ENCODE data around the gene FA2H. TPM values are rescaled to one million over a fixed set of nuclear protein-coding genes. Genes with fewer than 3 reads are reported as not detected.
A peak's percentile ranks its signal among the peaks of the same experiment; 100 is the strongest.

Gene FA2H
- total RNA-seq, 2 donors from 2014 or later: 2.1 to 2.4 TPM

GRCh38 chr16:74666425-74667254, 108.0 kb downstream of the FA2H start, which contains the start of gene RFWD3:
Gene RFWD3, minus strand, starts transcription at chr16:74666877. Its CDS starts 5,428 bp downstream, at chr16:74661449.
- no peaks in the 10 kb centered on the region for H3K4me1 ChIP-seq (ENCODE audit: control insufficient read depth, insufficient read depth, low read length)
- H3K4me3 ChIP-seq (ENCODE audit: low read length): peak within 1 kb of the TSS; percentile 95
- Mint-ChIP-seq H3K4me3 (peak within 1 kb of the TSS; percentile 82), H3K9me3 (no peaks in the 10 kb centered on the region), H3K4me1 (peaks cover 9% of the 10 kb centered on the region), H3K27me3 (ENCODE audit: insufficient read depth) (no peaks in the 10 kb centered on the region), H3K27ac (peak within 1 kb of the TSS; percentile 96), H3K36me3 (ENCODE audit: low read depth) (peaks cover 36% of the 10 kb centered on the region)
- TF ChIP-seq CTCF (conservative IDR thresholded peaks at IDR 0.05): no peak
- peaks cover 40% of the 10 kb centered on the region for H3K36me3 ChIP-seq (ENCODE audit: control insufficient read depth, insufficient read depth, low read length)
- H3K9ac ChIP-seq (ENCODE audit: extremely low read depth, low read length, poor library complexity, severe bottlenecking): peak within 1 kb of the TSS; percentile 92
- H3K27ac ChIP-seq (ENCODE audit: low read depth, low read length): peak within 1 kb of the TSS; percentile 74
- 0% methylated on average over 3 to 62 of the region's 63 CpGs for WGBS, 2 experiments (ENCODE audit: insufficient coverage in 1 of 2, insufficient read length in 1 of 2)
- peak; percentile 98 for DNase-seq
- no peaks in the 10 kb centered on the region for H3K9me3 ChIP-seq (ENCODE audit: control insufficient read depth, low read length)
- no peaks in the 10 kb centered on the region for H3K27me3 ChIP-seq (ENCODE audit: control insufficient read depth, insufficient read depth, low read length, poor library complexity, severe bottlenecking)

GRCh38 chr16:74666010-74666421, 108.6 kb downstream of the FA2H start:
- Histone ChIP-seq H3K9ac (ENCODE audit: extremely low read depth, low read length, poor library complexity, severe bottlenecking) (peak overlapping the region; percentile 92), H3K27me3 (ENCODE audit: control insufficient read depth, insufficient read depth, low read length, poor library complexity, severe bottlenecking) (no peaks in the 10 kb centered on the region), H3K4me1 (ENCODE audit: control insufficient read depth, insufficient read depth, low read length) (no peaks in the 10 kb centered on the region), H3K9me3 (ENCODE audit: control insufficient read depth, low read length) (no peaks in the 10 kb centered on the region), H3K36me3 (ENCODE audit: control insufficient read depth, insufficient read depth, low read length) (peaks cover 46% of the 10 kb centered on the region), H3K4me3 (ENCODE audit: low read length) (peak overlapping the region; percentile 95), H3K27ac (ENCODE audit: low read depth, low read length) (no peak overlapping the region)
- no peak for DNase-seq
- WGBS, 2 experiments (ENCODE audit: insufficient coverage in 1 of 2, insufficient read length in 1 of 2): 13 to 40% methylated on average over 2 to 8 of the region's 8 CpGs
- TF ChIP-seq CTCF (conservative IDR thresholded peaks at IDR 0.05): no peak
- Mint-ChIP-seq H3K27ac (peak overlapping the region; percentile 21), H3K4me3 (peak overlapping the region; percentile 82), H3K4me1 (peaks cover 9% of the 10 kb centered on the region), H3K9me3 (no peaks in the 10 kb centered on the region), H3K36me3 (ENCODE audit: low read depth) (peaks cover 40% of the 10 kb centered on the region), H3K27me3 (ENCODE audit: insufficient read depth) (no peaks in the 10 kb centered on the region)

Other genes starting within 250 kb of the FA2H start
- 100 to 1,000 TPM; 120 to 136 TPM for gene GLG1, start 167.7 kb downstream of the FA2H start, total RNA-seq
- gene RFWD3, start 107.9 kb downstream of the FA2H start, total RNA-seq: 10 to 100 TPM; 81.7 to 97.7 TPM
- 1 to 10 TPM in 1 of 2 donors, under 1 TPM in 1; 0.22 to 1.3 TPM for gene MLKL, start 74.0 kb downstream of the FA2H start, total RNA-seq
- 100 to 1,000 TPM; 105 to 110 TPM for gene WDR59, start 210.3 kb upstream of the FA2H start, total RNA-seq
- 10 to 100 TPM; 44.9 to 46.1 TPM for gene ZNRF1, start 224.2 kb upstream of the FA2H start, total RNA-seq

Data from endodermal cell (in vitro differentiated cells).